ENCODE data around the gene EP400.
"Not testable (repeated sequence)": the region's sequence is repeated elsewhere in the genome, so short reads cannot be mapped to it uniquely, and the experiment has no call there.

The EP400 gene

DNA sequence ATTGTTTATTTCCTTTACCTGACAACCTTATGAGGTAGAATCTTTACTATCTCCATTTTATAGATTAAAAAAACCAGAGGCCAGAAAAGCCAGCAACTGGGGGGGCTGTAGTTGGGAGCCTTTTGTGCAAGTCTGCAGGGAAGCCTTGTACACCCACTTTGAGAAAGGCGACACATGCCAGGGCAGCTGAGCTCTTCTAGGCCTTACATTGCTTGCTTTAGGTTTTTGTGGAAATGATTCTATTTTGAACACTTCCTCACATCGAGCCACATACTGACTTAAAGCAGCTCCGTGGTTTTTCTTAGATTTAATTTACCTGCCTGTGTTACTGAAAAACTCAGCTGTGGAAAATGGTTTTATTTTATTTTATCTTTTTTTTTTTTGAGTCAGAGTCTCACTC, 34.6 kb downstream of the EP400 start:
- peaks cover 0 to 5% of the 10 kb centered on the region in 2 donors for H3K4me1 ChIP-seq (ENCODE audit: control insufficient read depth in 1 of 2, insufficient read depth in 2 of 2, low read length in 2 of 2)
- no peak overlapping the region for H3K4me3 ChIP-seq (ENCODE audit: low read depth in 1 of 2, low read length in 2 of 2)
- H3K9me3 ChIP-seq (ENCODE audit: control insufficient read depth in 1 of 2, low read length in 2 of 2): no peaks in the 10 kb centered on the region
- H3K36me3 ChIP-seq (ENCODE audit: control insufficient read depth in 1 of 2, insufficient read depth in 2 of 2, low read length in 2 of 2): peaks cover 67 to 83% of the 10 kb centered on the region in 2 donors
- no peaks in the 10 kb centered on the region for H3K27me3 ChIP-seq (ENCODE audit: low read depth, low read length)
- no peak overlapping the region for H3K27ac ChIP-seq (ENCODE audit: low read length)

GRCh38 chr12:131985510-131985875, 35.8 kb downstream of the EP400 start:
- H3K27ac ChIP-seq (ENCODE audit: low read length); H3K4me3 ChIP-seq (ENCODE audit: low read depth in 1 of 2, low read length in 2 of 2); H3K4me1 ChIP-seq (ENCODE audit: control insufficient read depth in 1 of 2, insufficient read depth in 2 of 2, low read length in 2 of 2); H3K27me3 ChIP-seq (ENCODE audit: low read depth, low read length); H3K9me3 ChIP-seq (ENCODE audit: control insufficient read depth in 1 of 2, low read length in 2 of 2): not testable (repeated sequence)
- peaks cover 70 to 85% of the 10 kb centered on the region in 2 donors for H3K36me3 ChIP-seq (ENCODE audit: control insufficient read depth in 1 of 2, insufficient read depth in 2 of 2, low read length in 2 of 2)

- H3K36me3 ChIP-seq (ENCODE audit: control insufficient read depth in 1 of 2, insufficient read depth in 2 of 2, low read length in 2 of 2): peaks cover 66 to 85% of the 10 kb centered on the region in 2 donors
- H3K9me3 ChIP-seq (ENCODE audit: control insufficient read depth in 1 of 2, low read length in 2 of 2): no peaks in the 10 kb centered on the region
- no peak overlapping the region for H3K27ac ChIP-seq (ENCODE audit: low read length)
- H3K4me3 ChIP-seq (ENCODE audit: low read depth in 1 of 2, low read length in 2 of 2): no peak overlapping the region
- H3K4me1 ChIP-seq (ENCODE audit: control insufficient read depth in 1 of 2, insufficient read depth in 2 of 2, low read length in 2 of 2): peaks cover 0 to 5% of the 10 kb centered on the region in 2 donors
- no peaks in the 10 kb centered on the region for H3K27me3 ChIP-seq (ENCODE audit: low read depth, low read length)
These were observed 36.6 kb downstream of the EP400 start for GRCh38 chr12:131986361-131986760.

DNA sequence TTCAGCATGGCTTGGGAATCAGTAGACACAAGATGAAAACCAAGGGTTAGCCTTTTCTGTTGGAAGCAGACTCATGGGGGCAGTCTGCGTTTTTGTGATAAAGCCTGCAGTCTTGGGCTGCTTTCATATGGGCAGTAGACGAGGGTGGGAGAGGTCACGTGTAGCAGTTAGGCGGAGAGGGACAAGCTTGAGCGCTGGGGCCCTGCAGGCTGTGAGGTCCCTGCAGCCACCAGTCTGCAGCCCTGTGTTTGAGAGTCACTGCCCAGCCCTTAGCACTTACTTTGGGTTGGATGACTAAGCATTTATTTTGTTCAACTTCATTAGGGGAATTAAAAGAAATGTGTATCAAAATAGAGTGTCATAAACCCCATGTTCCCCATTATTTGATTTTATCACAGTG, 37.2 kb downstream of the EP400 start:
- peaks cover 62 to 85% of the 10 kb centered on the region in 2 donors for H3K36me3 ChIP-seq (ENCODE audit: control insufficient read depth in 1 of 2, insufficient read depth in 2 of 2, low read length in 2 of 2)

GRCh38 chr12:131987552-131987951, 37.8 kb downstream of the EP400 start:
- peaks cover 0 to 5% of the 10 kb centered on the region in 2 donors for H3K4me1 ChIP-seq (ENCODE audit: control insufficient read depth in 1 of 2, insufficient read depth in 2 of 2, low read length in 2 of 2)
- H3K27me3 ChIP-seq (ENCODE audit: low read depth, low read length): no peaks in the 10 kb centered on the region
- no peak overlapping the region for H3K4me3 ChIP-seq (ENCODE audit: low read depth in 1 of 2, low read length in 2 of 2)
- peaks cover 62 to 85% of the 10 kb centered on the region in 2 donors for H3K36me3 ChIP-seq (ENCODE audit: control insufficient read depth in 1 of 2, insufficient read depth in 2 of 2, low read length in 2 of 2)
- no peaks in the 10 kb centered on the region for H3K9me3 ChIP-seq (ENCODE audit: control insufficient read depth in 1 of 2, low read length in 2 of 2)
- H3K27ac ChIP-seq (ENCODE audit: low read length): no peak overlapping the region

More for the DNA sequence above, 37.2 kb downstream of the EP400 start:
- peaks cover 0 to 5% of the 10 kb centered on the region in 2 donors for H3K4me1 ChIP-seq (ENCODE audit: control insufficient read depth in 1 of 2, insufficient read depth in 2 of 2, low read length in 2 of 2)
- no peaks in the 10 kb centered on the region for H3K9me3 ChIP-seq (ENCODE audit: control insufficient read depth in 1 of 2, low read length in 2 of 2)
- no peak overlapping the region for H3K4me3 ChIP-seq (ENCODE audit: low read depth in 1 of 2, low read length in 2 of 2)
- H3K27ac ChIP-seq (ENCODE audit: low read length): no peak overlapping the region
- H3K27me3 ChIP-seq (ENCODE audit: low read depth, low read length): no peaks in the 10 kb centered on the region

DNA sequence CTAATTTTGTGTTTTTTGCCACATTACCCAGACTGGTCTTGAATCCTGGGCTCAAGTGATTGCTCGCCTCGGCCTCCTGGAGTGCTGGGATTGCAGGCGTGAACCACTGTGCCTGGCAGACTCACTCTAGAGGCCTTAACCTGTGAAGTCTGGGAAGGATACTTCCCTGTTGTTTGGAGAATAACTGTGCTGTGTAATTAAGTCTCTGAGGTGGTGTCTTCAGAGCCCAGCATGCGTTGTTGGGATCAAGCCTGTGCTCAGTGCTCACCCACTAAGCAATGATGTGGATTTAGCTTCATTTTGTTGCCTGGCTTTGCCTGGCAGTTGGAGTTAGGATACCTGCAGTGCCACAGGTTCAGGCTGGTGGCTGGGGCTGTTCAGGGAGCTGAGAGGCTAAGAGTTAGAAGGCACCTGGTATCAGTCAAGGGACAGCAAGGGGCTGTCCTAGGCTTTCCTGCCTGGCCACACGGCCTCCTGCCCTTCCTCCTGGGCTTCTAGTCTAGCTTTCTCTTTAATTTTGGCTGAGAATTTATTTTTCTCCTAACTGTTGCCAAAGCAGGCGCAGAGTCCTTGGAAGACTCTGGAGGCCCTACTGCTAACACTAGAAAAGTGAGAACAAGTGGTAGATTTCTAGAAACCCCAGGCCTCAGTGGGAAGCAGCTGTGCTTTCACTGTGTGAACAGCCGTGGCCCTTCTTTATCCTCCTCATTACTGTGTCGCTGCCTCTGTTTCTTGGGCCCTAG, 38.5 kb downstream of the EP400 start:
- Histone ChIP-seq H3K9me3 (ENCODE audit: control insufficient read depth in 1 of 2, low read length in 2 of 2) (no peaks in the 10 kb centered on the region), H3K4me1 (ENCODE audit: control insufficient read depth in 1 of 2, insufficient read depth in 2 of 2, low read length in 2 of 2) (peaks cover 0 to 5% of the 10 kb centered on the region in 2 donors), H3K4me3 (ENCODE audit: low read depth in 1 of 2, low read length in 2 of 2) (no peak overlapping the region), H3K27ac (ENCODE audit: low read length) (no peak overlapping the region), H3K27me3 (ENCODE audit: low read depth, low read length) (no peaks in the 10 kb centered on the region), H3K36me3 (ENCODE audit: control insufficient read depth in 1 of 2, insufficient read depth in 2 of 2, low read length in 2 of 2) (peaks cover 65 to 86% of the 10 kb centered on the region in 2 donors)

- H3K27ac ChIP-seq (ENCODE audit: low read length): no peak overlapping the region
- peaks cover 0 to 5% of the 10 kb centered on the region in 2 donors for H3K4me1 ChIP-seq (ENCODE audit: control insufficient read depth in 1 of 2, insufficient read depth in 2 of 2, low read length in 2 of 2)
- no peaks in the 10 kb centered on the region for H3K9me3 ChIP-seq (ENCODE audit: control insufficient read depth in 1 of 2, low read length in 2 of 2)
- peaks cover 67 to 86% of the 10 kb centered on the region in 2 donors for H3K36me3 ChIP-seq (ENCODE audit: control insufficient read depth in 1 of 2, insufficient read depth in 2 of 2, low read length in 2 of 2)
- H3K27me3 ChIP-seq (ENCODE audit: low read depth, low read length): no peaks in the 10 kb centered on the region
- no peak overlapping the region for H3K4me3 ChIP-seq (ENCODE audit: low read depth in 1 of 2, low read length in 2 of 2)
These were observed 39.3 kb downstream of the EP400 start for GRCh38 chr12:131989021-131989420.

DNA sequence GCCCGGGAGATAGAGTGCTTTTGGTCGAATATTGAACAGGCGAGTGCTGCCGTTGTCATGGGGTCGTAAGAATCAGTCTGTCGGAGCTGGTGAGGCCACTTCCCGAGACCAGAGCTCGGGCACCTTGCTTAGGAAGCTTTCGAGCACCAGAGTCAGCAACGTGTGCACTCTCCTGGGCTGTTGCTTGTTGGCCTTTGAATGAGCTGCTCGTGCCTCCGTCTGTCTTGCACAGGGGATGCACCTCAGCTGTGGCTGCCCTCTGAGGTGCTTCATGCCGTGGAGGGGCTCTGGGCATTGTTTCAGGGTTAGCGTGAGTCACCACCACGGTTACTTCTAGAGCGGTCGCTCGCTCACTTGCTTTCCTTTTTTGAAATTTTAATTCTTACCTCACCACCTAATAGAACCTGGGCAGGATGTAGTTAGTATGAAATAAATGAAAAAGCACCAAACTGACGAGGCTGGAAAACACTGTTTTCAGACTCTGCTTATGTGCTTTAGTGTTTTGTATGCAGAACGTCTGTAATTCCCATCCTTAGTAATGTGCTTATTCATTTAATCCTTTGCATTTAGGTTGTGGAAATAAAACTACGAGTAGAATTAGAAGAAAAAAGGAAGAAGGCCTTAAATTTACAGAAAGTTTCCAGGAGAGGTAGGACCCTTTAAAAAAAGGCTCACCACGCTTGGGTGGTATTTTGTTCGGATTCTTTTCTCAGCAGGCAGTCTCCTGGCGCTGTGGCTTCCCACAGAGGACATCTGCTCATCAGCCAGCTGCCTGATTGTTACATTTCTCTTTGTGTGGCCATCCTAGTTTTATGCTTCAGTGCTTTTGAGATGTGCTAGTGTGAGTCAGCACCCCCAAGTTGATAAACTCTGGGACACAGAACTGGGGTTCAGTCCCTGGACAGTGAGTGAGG, 40.6 kb downstream of the EP400 start:
- Histone ChIP-seq H3K4me1 (ENCODE audit: control insufficient read depth in 1 of 2, insufficient read depth in 2 of 2, low read length in 2 of 2) (peaks cover 0 to 5% of the 10 kb centered on the region in 2 donors), H3K4me3 (ENCODE audit: low read depth in 1 of 2, low read length in 2 of 2) (no peak overlapping the region), H3K27me3 (ENCODE audit: low read depth, low read length) (no peaks in the 10 kb centered on the region), H3K27ac (ENCODE audit: low read length) (no peak overlapping the region), H3K9me3 (ENCODE audit: control insufficient read depth in 1 of 2, low read length in 2 of 2) (no peaks in the 10 kb centered on the region), H3K36me3 (ENCODE audit: control insufficient read depth in 1 of 2, insufficient read depth in 2 of 2, low read length in 2 of 2) (peaks cover 67 to 90% of the 10 kb centered on the region in 2 donors)

DNA sequence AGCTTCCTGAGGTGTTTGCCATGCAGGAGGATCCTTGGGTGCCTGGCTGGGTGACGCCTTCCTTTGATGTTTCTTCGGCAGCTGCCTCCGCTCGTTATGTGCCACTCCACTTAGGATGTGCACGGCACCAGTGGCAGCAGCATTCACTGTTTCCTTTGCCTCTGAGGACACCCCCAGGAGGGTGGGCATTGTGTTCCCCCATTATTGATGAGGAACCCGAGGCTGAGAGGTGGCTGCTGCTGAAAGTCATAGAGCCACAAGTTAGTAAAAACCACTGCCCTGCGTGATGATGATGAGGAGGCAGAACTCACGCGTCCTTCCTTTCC, 41.2 kb downstream of the EP400 start:
- Histone ChIP-seq H3K27me3 (ENCODE audit: low read depth, low read length) (no peaks in the 10 kb centered on the region), H3K4me1 (ENCODE audit: control insufficient read depth in 1 of 2, insufficient read depth in 2 of 2, low read length in 2 of 2) (peaks cover 0 to 5% of the 10 kb centered on the region in 2 donors), H3K27ac (ENCODE audit: low read length) (no peak overlapping the region), H3K36me3 (ENCODE audit: control insufficient read depth in 1 of 2, insufficient read depth in 2 of 2, low read length in 2 of 2) (peaks cover 66 to 91% of the 10 kb centered on the region in 2 donors), H3K9me3 (ENCODE audit: control insufficient read depth in 1 of 2, low read length in 2 of 2) (no peaks in the 10 kb centered on the region), H3K4me3 (ENCODE audit: low read depth in 1 of 2, low read length in 2 of 2) (no peak overlapping the region)

DNA sequence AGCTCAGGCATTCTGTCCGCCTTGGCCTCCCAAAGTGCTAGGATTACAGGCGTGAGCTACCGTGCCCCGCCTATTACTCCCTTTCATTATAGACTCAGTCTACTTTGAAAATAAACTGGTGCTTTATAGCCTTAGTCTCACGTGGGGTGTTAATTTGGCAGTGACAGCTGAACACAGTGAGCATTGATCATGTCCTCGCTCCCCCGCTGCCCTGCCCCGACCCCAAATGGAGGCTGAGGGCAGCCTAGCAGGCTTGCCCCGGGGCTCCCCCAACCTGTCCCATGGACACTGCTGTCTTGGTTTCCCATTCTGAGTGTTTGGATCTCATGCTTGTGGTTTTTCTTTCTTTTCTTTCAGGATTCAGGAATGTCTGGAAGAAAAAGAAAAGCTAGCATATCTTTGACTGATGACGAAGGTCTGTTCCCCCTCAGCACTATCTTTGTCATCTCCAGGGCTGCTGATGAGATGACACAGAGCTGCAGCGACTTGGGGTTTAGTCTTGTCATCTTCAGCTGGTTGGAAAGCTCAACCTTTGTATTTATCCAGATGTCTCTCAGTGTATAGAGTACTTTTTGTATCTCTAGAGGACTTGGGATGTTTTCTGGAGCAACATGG, 42.2 kb downstream of the EP400 start:
- Histone ChIP-seq H3K27me3 (ENCODE audit: low read depth, low read length) (no peaks in the 10 kb centered on the region), H3K9me3 (ENCODE audit: control insufficient read depth in 1 of 2, low read length in 2 of 2) (no peaks in the 10 kb centered on the region), H3K4me3 (ENCODE audit: low read depth in 1 of 2, low read length in 2 of 2) (no peak overlapping the region), H3K27ac (ENCODE audit: low read length) (no peak overlapping the region), H3K36me3 (ENCODE audit: control insufficient read depth in 1 of 2, insufficient read depth in 2 of 2, low read length in 2 of 2) (peaks cover 57 to 88% of the 10 kb centered on the region in 2 donors), H3K4me1 (ENCODE audit: control insufficient read depth in 1 of 2, insufficient read depth in 2 of 2, low read length in 2 of 2) (peaks cover 0 to 5% of the 10 kb centered on the region in 2 donors)

- no peaks in the 10 kb centered on the region for H3K9me3 ChIP-seq (ENCODE audit: control insufficient read depth in 1 of 2, low read length in 2 of 2)
These were observed 44.8 kb downstream of the EP400 start for GRCh38 chr12:131994589-131994988.

More at GRCh38 chr12:131994589-131994988, 44.8 kb downstream of the EP400 start:
- H3K4me3 ChIP-seq (ENCODE audit: low read depth in 1 of 2, low read length in 2 of 2): no peak overlapping the region
- no peak overlapping the region for H3K27ac ChIP-seq (ENCODE audit: low read length)
- no peaks in the 10 kb centered on the region for H3K4me1 ChIP-seq (ENCODE audit: control insufficient read depth in 1 of 2, insufficient read depth in 2 of 2, low read length in 2 of 2)
- peaks cover 33 to 69% of the 10 kb centered on the region in 2 donors for H3K36me3 ChIP-seq (ENCODE audit: control insufficient read depth in 1 of 2, insufficient read depth in 2 of 2, low read length in 2 of 2)
- no peaks in the 10 kb centered on the region for H3K27me3 ChIP-seq (ENCODE audit: low read depth, low read length)

All from muscle layer of duodenum (tissue), 2 donors.